ENCODE results near the gene MMP7. TPM values are rescaled to one million over a fixed set of nuclear protein-coding genes. Genes with fewer than 3 reads are reported as not detected.

MMP7 gene
- total RNA-seq, 2 experiments from 2014 or later = not detected

DNA sequence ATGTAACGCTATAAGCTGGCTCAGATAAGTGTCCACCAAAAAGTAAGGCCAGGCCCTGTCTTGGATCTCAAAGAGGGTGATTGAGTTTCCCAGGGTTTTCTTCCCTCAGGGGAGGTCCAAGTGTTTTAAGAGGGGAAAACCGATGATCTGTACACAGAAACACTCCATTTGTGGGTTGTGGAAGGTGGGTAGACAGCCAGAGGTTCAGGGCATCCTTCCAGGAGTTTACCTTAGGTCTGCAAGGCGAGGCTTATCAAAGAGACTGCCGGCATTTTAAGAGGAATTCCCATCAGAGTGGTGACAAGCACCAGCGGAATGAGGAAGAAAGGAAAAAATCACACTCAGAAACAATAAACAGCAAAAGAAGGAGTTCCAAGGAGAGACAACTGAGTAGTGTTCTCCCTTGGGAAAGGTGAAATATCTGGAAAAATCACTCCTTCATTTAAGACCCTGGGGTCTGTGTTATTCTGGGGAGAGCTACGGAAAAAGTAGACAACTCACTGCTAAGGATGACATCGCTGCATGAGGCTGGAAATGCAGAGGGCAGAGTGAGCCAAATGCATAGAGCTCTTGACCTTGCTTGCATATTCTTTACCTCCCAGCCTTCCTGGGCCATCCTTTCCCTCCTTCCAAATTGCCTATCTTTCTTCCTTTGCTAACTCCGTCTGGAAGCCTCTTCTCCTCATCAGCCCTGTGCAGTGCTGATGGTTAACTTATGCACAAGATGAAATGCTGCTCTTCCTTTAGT, 22.1 kb upstream of the MMP7 start:
- no peaks in the 10 kb centered on the region for H3K9me3 Mint-ChIP-seq
- H3K4me3 Mint-ChIP-seq = no peak overlapping the region
- no peaks in the 10 kb centered on the region for H3K36me3 Mint-ChIP-seq
- DNase-seq = no peak
- no peak overlapping the region for H3K27ac Mint-ChIP-seq
- no peaks in the 10 kb centered on the region for H3K4me1 Mint-ChIP-seq
- H3K27me3 Mint-ChIP-seq = no peaks in the 10 kb centered on the region

DNA sequence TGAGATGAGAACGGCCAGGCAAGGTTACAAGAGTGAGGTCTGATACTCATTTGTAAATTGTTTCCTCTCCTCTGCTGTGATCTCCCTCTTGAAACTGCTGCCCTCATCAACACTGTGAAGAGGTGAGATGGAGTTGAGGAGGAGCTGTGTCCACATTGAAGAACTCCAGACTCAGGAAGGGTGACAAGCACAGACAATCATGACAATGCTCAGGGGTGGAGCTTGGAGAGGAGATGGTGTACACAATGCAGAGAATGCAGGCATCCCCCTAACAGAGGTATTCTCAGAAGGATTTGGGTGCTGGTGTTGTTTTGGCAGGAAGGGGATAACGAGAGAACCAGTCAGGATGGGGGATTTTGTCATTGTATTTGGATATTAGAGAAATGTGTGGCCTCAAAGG, 21.5 kb upstream of the MMP7 start:
- Mint-ChIP-seq H3K9me3 (no peaks in the 10 kb centered on the region), H3K27ac (no peak overlapping the region), H3K36me3 (no peaks in the 10 kb centered on the region), H3K4me1 (no peaks in the 10 kb centered on the region), H3K4me3 (no peak overlapping the region), H3K27me3 (no peaks in the 10 kb centered on the region)
- DNase-seq = no peak

DNA sequence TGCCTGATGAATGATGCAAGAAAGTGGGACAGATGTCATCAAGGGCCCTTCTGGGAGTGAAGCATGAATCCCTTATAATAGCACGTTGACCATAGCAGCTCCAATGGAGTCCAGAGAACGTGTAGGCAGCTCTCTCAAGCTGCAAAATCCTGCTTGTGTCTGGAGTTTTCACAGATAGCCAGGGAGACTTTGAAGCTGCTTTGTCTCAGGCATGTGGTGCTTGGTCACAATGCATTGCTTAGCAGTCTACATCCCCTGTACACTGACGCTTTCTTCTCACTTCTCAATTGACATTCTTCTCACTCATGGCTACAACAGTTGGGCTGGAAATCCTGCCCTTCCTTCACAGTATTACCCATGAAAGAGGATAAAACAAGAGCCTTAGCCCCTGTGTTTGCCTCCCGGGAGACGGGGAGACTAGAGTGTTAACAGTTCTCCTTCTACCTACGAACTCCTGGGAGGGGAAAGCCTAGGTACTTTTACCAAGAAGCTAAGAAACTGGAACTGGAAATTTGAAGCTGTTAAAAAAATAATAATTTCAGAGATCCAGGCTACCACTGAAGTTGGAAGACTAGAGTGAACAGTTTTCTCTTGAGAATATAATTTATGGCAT, 20.7 kb upstream of the MMP7 start:
- Mint-ChIP-seq H3K4me3 (no peak overlapping the region), H3K4me1 (no peaks in the 10 kb centered on the region), H3K9me3 (no peaks in the 10 kb centered on the region), H3K36me3 (no peaks in the 10 kb centered on the region), H3K27ac (no peak overlapping the region), H3K27me3 (no peaks in the 10 kb centered on the region)
- no peak for DNase-seq

DNA sequence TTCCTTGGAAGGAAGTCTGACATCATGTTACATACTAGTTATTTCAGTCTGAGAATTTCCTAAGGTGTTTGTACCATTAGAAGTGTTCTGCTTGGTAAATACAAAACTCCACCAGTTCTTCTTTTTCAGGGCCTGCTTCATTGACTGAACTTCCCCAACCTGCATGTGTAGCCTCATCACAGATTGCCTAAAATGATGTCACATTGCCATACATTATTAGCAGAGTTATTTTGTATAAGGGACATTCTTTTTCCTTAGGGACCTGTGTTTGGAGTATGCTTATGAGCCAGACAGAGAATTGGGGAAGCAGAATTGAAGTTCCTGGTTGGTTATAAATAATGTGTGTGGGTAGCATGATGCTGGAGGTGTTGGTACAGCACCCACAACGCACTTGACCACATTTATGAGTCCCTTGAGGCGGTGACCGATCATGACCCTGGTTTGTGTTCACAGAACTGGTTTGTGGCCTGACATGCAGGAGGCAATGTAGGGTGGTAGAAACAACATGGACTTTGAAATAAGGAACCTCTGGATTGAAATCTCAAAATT, 16.4 kb upstream of the MMP7 start:
- no peak for DNase-seq
- Mint-ChIP-seq H3K4me3 (no peak overlapping the region), H3K27me3 (no peaks in the 10 kb centered on the region), H3K4me1 (no peaks in the 10 kb centered on the region), H3K27ac (no peak overlapping the region), H3K9me3 (no peaks in the 10 kb centered on the region), H3K36me3 (no peaks in the 10 kb centered on the region)

DNA sequence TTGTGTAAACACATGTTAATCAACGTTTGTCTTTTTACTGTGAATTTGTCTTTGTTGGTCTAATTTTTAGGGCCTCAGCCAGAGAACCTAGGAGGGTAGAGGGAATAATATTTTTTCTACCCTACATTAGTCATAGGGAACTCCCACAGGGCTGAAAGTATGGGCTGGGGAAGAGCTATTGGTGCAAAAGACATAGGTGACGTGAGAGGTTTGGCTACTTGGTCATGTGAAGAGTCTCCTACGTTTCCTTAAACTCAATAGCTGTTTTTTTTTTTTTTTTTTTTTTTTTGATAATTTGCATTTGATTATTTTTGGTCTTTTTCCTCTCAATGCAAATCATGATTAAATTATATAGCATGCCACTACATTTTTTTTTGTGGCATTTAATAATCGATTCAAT, 15.9 kb upstream of the MMP7 start:
- no peaks in the 10 kb centered on the region for H3K27me3 Mint-ChIP-seq
- no peaks in the 10 kb centered on the region for H3K9me3 Mint-ChIP-seq
- H3K27ac Mint-ChIP-seq = no peak overlapping the region
- DNase-seq = no peak
- no peaks in the 10 kb centered on the region for H3K4me1 Mint-ChIP-seq
- no peak overlapping the region for H3K4me3 Mint-ChIP-seq
- no peaks in the 10 kb centered on the region for H3K36me3 Mint-ChIP-seq

DNA sequence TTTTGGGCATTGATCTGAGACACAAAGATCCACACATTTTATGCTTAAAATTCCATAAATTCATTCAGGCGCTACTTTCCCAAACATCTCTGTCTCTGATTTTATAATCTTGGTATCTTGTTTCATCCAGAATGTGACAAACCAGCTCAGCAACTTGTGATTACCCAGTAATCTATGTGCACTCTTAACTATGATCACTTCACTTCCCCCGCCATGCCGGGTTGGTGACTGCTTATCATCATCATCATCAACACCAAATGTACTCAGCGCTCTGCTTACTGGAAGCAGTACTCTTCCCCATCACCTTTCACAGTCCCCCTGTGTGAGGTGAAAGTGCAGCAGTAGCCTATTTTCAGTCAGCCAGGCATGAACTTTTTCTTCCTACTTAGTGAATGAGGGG, 15.2 kb upstream of the MMP7 start:
- no peak for DNase-seq
- no peak overlapping the region for H3K27ac Mint-ChIP-seq
- no peaks in the 10 kb centered on the region for H3K27me3 Mint-ChIP-seq
- no peaks in the 10 kb centered on the region for H3K36me3 Mint-ChIP-seq
- no peaks in the 10 kb centered on the region for H3K4me1 Mint-ChIP-seq
- no peaks in the 10 kb centered on the region for H3K9me3 Mint-ChIP-seq
- no peak overlapping the region for H3K4me3 Mint-ChIP-seq

DNA sequence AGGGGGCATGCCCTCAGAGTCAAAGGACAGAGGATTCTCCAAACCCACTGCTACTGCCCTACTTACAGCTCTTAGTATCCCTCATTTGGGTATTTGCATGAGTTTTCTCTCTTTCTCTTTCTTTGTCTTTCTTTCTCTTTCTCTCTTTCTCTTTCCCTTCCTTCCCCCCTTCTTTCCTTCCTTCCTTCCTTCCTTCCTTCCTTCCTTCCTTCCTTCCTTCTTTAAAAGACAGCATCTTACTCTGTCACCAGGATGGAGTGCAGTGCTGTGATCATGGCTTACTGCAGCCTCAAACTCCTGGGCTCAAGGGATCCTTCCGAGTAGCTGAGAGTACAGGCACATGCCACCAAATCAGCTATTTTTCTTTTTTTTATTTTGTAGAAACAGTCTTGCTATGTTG, 14.0 kb upstream of the MMP7 start:
- H3K9me3 Mint-ChIP-seq = no peaks in the 10 kb centered on the region
- H3K27ac Mint-ChIP-seq = no peak overlapping the region
- no peak overlapping the region for H3K4me3 Mint-ChIP-seq
- no peaks in the 10 kb centered on the region for H3K27me3 Mint-ChIP-seq
- no peak for DNase-seq
- H3K36me3 Mint-ChIP-seq = no peaks in the 10 kb centered on the region
- H3K4me1 Mint-ChIP-seq = no peaks in the 10 kb centered on the region

DNA sequence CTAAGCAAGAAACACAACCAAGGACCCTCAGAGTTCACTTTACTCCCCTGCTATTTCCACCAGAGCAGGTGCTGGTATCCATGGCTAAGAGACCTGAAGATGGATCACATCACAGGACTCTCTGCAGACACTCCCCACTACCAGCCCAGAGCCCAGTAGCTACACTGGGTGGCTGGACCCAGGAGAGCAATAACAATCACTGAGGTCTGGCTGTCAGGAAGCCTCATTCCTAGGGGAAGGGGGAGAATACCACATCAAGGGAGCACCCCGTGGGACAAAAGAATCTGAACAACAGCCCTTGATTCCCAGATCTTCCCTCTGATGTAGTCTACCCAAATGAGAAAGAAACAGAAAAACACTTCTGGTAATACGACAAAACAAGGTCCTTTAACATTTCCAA, 9.0 kb upstream of the MMP7 start:
- no peak overlapping the region for H3K27ac Mint-ChIP-seq
- no peaks in the 10 kb centered on the region for H3K27me3 Mint-ChIP-seq
- no peak overlapping the region for H3K4me3 Mint-ChIP-seq
- H3K4me1 Mint-ChIP-seq = no peaks in the 10 kb centered on the region
- no peaks in the 10 kb centered on the region for H3K9me3 Mint-ChIP-seq
- H3K36me3 Mint-ChIP-seq = no peaks in the 10 kb centered on the region
- DNase-seq = no peak

DNA sequence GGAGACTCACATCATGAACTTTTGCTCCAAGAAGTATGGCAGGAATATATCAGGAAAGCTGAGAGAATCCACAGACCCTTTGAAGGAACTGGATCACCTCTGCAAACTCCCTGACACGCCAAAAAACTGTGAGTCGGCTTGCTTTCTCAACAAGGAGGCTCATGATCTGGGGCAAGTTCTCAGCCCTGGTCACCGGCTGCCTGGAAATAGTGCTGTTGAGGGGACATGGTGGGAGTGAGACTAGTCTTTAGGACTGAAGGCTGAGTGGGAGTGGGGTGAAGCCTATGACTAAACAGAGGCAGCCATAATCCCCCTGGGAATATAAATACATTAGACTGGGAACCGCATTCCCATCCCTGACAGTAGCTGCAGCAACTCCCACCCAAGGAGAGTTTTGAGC, 8.4 kb upstream of the MMP7 start:
- H3K4me1 Mint-ChIP-seq = no peaks in the 10 kb centered on the region
- H3K36me3 Mint-ChIP-seq = no peaks in the 10 kb centered on the region
- DNase-seq = no peak
- no peaks in the 10 kb centered on the region for H3K27me3 Mint-ChIP-seq
- H3K27ac Mint-ChIP-seq = no peak overlapping the region
- H3K9me3 Mint-ChIP-seq = no peaks in the 10 kb centered on the region
- no peak overlapping the region for H3K4me3 Mint-ChIP-seq

DNA sequence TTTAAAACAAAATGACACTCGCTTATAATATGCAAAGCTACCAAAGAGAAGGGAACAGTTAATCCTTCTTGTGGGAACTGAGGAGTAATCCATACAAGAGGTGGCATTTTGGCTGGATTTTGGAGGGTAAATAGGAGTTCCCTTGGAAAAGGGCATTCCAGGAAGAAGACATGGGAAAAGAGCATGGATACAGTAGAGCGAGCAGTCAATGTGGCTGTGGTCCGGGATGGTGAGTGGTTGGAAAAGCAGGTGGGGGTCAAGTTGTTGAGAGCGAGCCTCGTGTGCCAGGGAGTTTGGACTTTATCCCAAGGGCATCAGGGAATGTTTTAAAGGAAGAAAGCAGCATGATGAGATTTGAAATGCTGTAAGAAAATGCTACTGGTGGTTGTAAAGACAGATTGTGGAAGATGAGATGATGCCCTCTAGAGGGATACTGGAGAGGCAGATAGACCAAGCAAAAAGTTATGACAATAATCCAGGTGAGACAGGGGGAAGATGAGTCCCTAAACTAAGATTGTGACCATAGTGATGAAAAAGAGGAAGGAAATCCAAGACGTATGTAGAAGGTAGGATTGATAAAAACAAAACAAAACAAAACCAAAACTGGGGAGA, 3.8 kb upstream of the MMP7 start:
- DNase-seq = no peak
- Mint-ChIP-seq H3K4me3 (no peak overlapping the region), H3K36me3 (no peaks in the 10 kb centered on the region), H3K27me3 (no peaks in the 10 kb centered on the region), H3K4me1 (no peaks in the 10 kb centered on the region), H3K9me3 (no peaks in the 10 kb centered on the region), H3K27ac (no peak overlapping the region)

DNA sequence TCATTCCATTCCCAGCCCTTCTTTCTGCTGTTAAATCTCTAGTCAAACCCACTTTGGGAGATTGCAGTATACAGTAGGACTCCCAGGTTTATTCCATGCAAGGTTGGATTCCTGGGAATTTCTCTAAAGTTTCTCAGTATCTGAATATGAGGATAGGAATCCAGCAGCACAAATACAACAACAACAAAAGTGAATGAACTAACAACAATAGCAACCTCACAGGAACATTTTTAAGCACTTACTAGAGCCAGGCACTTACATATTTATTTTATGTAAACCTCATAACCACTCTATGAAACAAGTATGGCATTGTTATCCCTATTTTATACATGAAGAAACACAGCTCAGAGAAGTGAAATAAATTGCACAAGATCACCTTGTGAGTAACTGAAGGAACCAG, 1.9 kb downstream of the MMP7 start:
- Mint-ChIP-seq H3K9me3 (no peaks in the 10 kb centered on the region), H3K27me3 (no peaks in the 10 kb centered on the region), H3K4me1 (no peaks in the 10 kb centered on the region), H3K27ac (no peak overlapping the region), H3K36me3 (no peaks in the 10 kb centered on the region), H3K4me3 (no peak overlapping the region)
- DNase-seq = no peak

DNA sequence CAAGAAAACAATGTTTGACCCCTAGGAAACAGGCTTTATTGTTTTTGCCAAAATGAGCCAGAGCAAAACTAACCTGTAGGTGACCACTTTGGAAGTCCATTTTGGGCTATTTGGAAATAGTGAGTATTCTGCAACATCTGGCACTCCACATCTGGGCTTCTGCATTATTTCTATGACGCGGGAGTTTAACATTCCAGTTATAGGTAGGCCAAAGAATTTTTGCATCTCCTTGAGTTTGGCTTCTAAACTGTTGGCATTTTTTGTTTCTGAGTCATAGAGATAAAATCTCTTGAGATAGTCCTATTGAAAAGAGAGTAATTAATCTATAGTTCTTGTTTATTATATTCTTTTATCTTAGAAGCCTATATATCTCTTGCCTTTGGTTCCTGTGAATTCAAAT, 2.9 kb downstream of the MMP7 start:
- H3K36me3 Mint-ChIP-seq = no peaks in the 10 kb centered on the region
- no peaks in the 10 kb centered on the region for H3K27me3 Mint-ChIP-seq

DNA sequence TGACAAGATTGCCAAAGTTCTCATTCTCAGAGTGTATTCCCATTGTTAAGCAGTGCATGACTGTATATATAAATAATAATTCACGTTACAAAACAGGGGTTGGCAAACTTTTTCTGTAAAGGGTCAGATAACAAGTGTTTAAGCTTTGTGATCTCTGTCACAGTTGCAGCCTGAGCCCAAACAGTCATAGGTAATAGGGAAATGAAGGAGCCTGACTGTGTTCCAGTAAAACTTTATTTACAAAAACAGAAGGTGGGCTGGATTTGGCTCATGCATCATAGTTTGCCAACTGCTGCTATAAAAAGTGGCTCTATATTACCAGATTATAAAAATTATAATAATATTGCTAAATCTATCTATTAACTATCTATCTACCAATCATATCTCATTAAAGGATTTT, 3.5 kb downstream of the MMP7 start:
- Mint-ChIP-seq H3K4me1 (peaks cover 2% of the 10 kb centered on the region), H3K36me3 (no peaks in the 10 kb centered on the region), H3K27ac (no peak overlapping the region), H3K9me3 (no peaks in the 10 kb centered on the region), H3K4me3 (no peak overlapping the region), H3K27me3 (no peaks in the 10 kb centered on the region)
- DNase-seq = no peak

More for the DNA sequence above, 2.9 kb downstream of the MMP7 start:
- Mint-ChIP-seq H3K4me1 (peaks cover under 1% of the 10 kb centered on the region), H3K4me3 (no peak overlapping the region), H3K9me3 (no peaks in the 10 kb centered on the region), H3K27ac (no peak overlapping the region)
- DNase-seq = no peak

DNA sequence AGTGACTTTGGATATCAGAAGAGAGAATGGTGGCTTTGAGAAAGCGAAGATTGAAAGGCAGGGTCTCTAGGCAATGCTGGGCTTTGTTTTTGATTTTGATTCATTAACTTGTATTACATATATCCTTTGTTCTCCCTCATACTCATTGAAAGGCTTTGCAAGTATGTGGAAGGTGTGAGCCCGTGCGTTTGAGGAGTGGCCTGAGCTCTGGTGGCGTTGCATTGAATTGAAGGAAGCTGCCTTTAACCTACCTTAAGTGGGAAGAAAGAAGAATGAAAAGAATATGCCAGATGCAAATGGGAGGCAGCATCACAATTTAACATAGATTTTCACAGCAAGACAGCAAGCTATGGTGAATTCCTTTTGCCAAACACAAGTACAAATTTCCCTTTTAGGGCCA, 6.7 kb downstream of the MMP7 start:
- no peak overlapping the region for H3K27ac Mint-ChIP-seq
- H3K9me3 Mint-ChIP-seq = no peaks in the 10 kb centered on the region
- H3K36me3 Mint-ChIP-seq = no peaks in the 10 kb centered on the region
- peaks cover 2% of the 10 kb centered on the region for H3K4me1 Mint-ChIP-seq
- no peak overlapping the region for H3K4me3 Mint-ChIP-seq
- no peak for DNase-seq
- H3K27me3 Mint-ChIP-seq = peaks cover 6% of the 10 kb centered on the region

DNA sequence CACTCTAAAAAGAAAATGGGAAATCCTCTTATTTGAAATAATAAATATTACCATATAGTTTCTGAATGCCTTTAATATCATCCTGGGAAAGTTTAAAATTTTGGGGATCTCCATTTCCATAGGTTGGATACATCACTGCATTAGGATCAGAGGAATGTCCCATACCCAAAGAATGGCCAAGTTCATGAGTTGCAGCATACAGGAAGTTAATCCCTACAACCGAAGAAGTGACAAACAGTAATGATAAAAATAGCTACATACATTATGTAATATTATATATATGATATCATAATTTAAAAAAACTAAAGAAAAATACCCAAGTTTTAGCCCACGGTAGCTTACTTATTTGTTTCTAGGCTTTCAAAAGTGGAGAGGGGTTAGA, 7.4 kb downstream of the MMP7 start:
- peaks cover 2% of the 10 kb centered on the region for H3K4me1 Mint-ChIP-seq
- H3K36me3 Mint-ChIP-seq = no peaks in the 10 kb centered on the region
- H3K4me3 Mint-ChIP-seq = no peak overlapping the region
- peaks cover 6% of the 10 kb centered on the region for H3K27me3 Mint-ChIP-seq
- H3K9me3 Mint-ChIP-seq = no peaks in the 10 kb centered on the region
- no peak overlapping the region for H3K27ac Mint-ChIP-seq
- no peak for DNase-seq
